AG08395 (cell line): ENCODE data around the gene CMC4.

Source experiments
- DNase-seq: peaks from one replicate; pipeline ENCODE4 v3.0.0; 2012; ENCODE audit warnings: mixed read lengths, low spot score

CMC4 gene

GRCh38 chrX:155053656-155054055, 17.3 kb downstream of the CMC4 start:
- no peak for DNase-seq

- no peak for DNase-seq
These were observed 18.0 kb downstream of the CMC4 start for GRCh38 chrX:155052738-155053498.

GRCh38 chrX:155048977-155049619, 21.8 kb downstream of the CMC4 start:
- DNase-seq, result peak; percentile 19

GRCh38 chrX:155046811-155047528, 24.0 kb downstream of the CMC4 start:
- no peak for DNase-seq

GRCh38 chrX:155046129-155046810, 24.7 kb downstream of the CMC4 start:
- no peak for DNase-seq

GRCh38 chrX:155035688-155036087, 35.2 kb downstream of the CMC4 start:
- no peak for DNase-seq

GRCh38 chrX:155031657-155032056, 39.3 kb downstream of the CMC4 start:
- no peak for DNase-seq

GRCh38 chrX:155028877-155029291, 42.1 kb downstream of the CMC4 start:
- no peak for DNase-seq

GRCh38 chrX:155028129-155028528, 42.8 kb downstream of the CMC4 start:
- DNase-seq, result no peak

GRCh38 chrX:155027509-155028066, 43.3 kb downstream of the CMC4 start:
- peak; percentile 26 for DNase-seq

- DNase-seq, result peak; percentile 88
These were observed 44.0 kb downstream of the CMC4 start, which contains the start of gene FUNDC2 for GRCh38 chrX:155026727-155027508. Gene FUNDC2, plus strand, starts transcription at chrX:155026844. Its CDS starts 95 bp downstream, at chrX:155026939.

- no peak for DNase-seq
These were observed 44.6 kb downstream of the CMC4 start for GRCh38 chrX:155026420-155026726.

GRCh38 chrX:155023907-155024833, 46.8 kb downstream of the CMC4 start:
- no peak for DNase-seq

- DNase-seq, result no peak
These were observed 48.4 kb downstream of the CMC4 start, which contains the start of gene F8 for GRCh38 chrX:155022585-155022984. Gene F8, minus strand, starts transcription at chrX:155022723. Its CDS starts 171 bp downstream, at chrX:155022552.

- DNase-seq, result no peak
These were observed 50.3 kb downstream of the CMC4 start for GRCh38 chrX:155020591-155020990.
